ENCODE results near the gene CHPF2. TPM values are rescaled to one million over a fixed set of nuclear protein-coding genes. Genes with fewer than 3 reads are reported as not detected.

The CHPF2 gene
- total RNA-seq, 8 experiments from 2014 or later, result 11.3 to 57.9 (median 30.9) TPM

DNA sequence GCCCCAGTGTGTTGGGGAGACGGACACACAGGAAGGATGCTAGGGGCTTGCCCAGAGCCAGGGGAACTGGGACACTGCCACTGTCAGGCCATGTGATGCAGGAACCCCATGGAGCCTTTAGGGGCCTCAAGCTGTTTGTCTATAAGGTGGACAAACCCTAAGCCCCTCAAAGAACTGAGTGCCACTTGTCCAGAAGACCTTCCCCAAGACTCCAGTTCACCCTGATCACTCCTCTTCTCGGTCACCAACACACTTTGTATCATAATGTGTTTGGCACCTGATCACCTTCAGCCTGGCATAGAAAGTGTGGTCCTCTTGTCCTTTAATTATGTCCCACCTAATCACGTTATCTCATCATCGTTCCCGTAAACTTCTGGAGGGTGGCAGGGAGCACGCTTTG lies 22.7 kb upstream of the CHPF2 start:
- WGBS, 10 experiments, result 0 to 100% (median 82%) methylated on average over 1 to 5 of the region's 6 CpGs; no CpG with 5 or more reads in 2 of the 10 experiments
- in situ Hi-C loops (cut with MboI; ENCODE audit: low pct_unique_long_range_greater_than_20kb in 2 of 9, low sequenced_read_pairs in 9 of 9, unreplicated experiment in 9 of 9), result no loop called here
- H3K4me1 ChIP-seq (replicated peaks in 1 of 2), result peaks cover 5% of the 10 kb centered on the region in 2 donors
- H3K27ac ChIP-seq, result no peak overlapping the region
- ATAC-seq (replicated peaks in 6 of 8), result no peak
- no peak overlapping the region for H3K4me3 ChIP-seq

- 29 to 100% (median 75%) methylated on average over 1 to 5 of the region's 17 CpGs; no CpG with 5 or more reads in 5 of the 10 experiments for whole genome bisulfite sequencing, 10 experiments
- in situ Hi-C loops (cut with MboI; ENCODE audit: low pct_unique_long_range_greater_than_20kb in 2 of 9, low sequenced_read_pairs in 9 of 9, unreplicated experiment in 9 of 9), result no loop called here
- Histone ChIP-seq H3K4me3 (no peak within 1 kb of the TSS), H3K4me1 (replicated peaks in 1 of 2) (peaks cover 5% of the 10 kb centered on the region in 2 donors), H3K27ac (no peak within 1 kb of the TSS)
- no peak for ATAC-seq (replicated peaks in 6 of 8)
Measured at GRCh38 chr7:151210087-151210854, 22.0 kb upstream of the CHPF2 start, which contains the start of gene H2BK1. H2BK1 (minus strand) TSS chr7:151210488; CDS start chr7:151210318, 170 bp downstream.

DNA sequence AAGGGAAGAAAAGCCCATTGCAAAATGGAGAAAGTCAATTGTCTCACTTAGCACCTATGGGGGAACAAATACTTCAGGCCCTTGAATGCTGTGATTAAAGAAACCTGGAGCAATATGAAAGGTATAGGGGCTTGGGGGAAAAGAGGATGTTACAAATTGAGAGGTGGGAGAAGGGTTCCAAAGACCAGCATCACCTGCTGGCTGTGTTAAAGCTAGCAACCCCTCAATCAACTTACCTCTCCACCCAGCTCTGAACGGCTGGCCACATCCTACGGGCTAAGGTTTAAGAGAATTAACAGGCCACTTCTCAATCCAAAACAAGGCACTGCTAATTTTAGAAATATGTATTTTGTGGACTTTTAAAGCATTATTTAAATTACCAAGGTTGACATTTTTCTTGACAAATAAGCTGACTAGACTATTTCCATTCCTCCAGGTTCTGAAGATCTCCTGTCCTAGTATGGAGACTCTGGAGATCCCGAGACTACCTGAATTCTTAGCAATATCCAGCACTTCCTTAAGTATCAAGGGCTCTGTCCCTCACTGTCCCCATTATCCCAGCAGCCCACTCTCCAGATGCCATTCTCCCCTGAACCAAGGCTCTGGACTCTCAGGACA lies 21.0 kb upstream of the CHPF2 start:
- Histone ChIP-seq H3K4me3 (no peak overlapping the region), H3K27ac (no peak overlapping the region), H3K4me1 (replicated peaks in 1 of 2) (peaks cover 5% of the 10 kb centered on the region in 2 donors)
- in situ Hi-C loops (cut with MboI; ENCODE audit: low pct_unique_long_range_greater_than_20kb in 2 of 9, low sequenced_read_pairs in 9 of 9, unreplicated experiment in 9 of 9), result no loop called here
- 83 to 100% (median 95%) methylated on average over 1 to 3 of the region's 3 CpGs; no CpG with 5 or more reads in 4 of the 10 experiments for WGBS, 10 experiments
- no peak for ATAC-seq (replicated peaks in 6 of 8)

GRCh38 chr7:151212626-151213025 lies 19.7 kb upstream of the CHPF2 start:
- Histone ChIP-seq H3K4me1 (replicated peaks in 1 of 2) (no peaks in the 10 kb centered on the region), H3K4me3 (no peak overlapping the region), H3K27ac (no peak overlapping the region)
- WGBS, 10 experiments, result 60 to 100% (median 96%) methylated on average over 1 to 3 of the region's 5 CpGs; no CpG with 5 or more reads in 4 of the 10 experiments
- ATAC-seq (replicated peaks in 6 of 8), result no peak
- in situ Hi-C loops (cut with MboI; ENCODE audit: low pct_unique_long_range_greater_than_20kb in 2 of 9, low sequenced_read_pairs in 9 of 9, unreplicated experiment in 9 of 9), result no loop called here

GRCh38 chr7:151213826-151214225 lies 18.5 kb upstream of the CHPF2 start:
- WGBS, 10 experiments, result 80 to 100% (median 82%) methylated on average over 1 to 3 of the region's 3 CpGs; no CpG with 5 or more reads in 5 of the 10 experiments
- no peak for ATAC-seq (replicated peaks in 6 of 8)
- in situ Hi-C loops (cut with MboI; ENCODE audit: low pct_unique_long_range_greater_than_20kb in 2 of 9, low sequenced_read_pairs in 9 of 9, unreplicated experiment in 9 of 9), result no loop called here

GRCh38 chr7:151215396-151215795 lies 16.9 kb upstream of the CHPF2 start:
- WGBS, 10 experiments, result 94 to 100% (median 100%) methylated on average over 1 to 4 of the region's 5 CpGs; no CpG with 5 or more reads in 2 of the 10 experiments
- Histone ChIP-seq H3K4me3 (no peak overlapping the region), H3K27ac (no peak overlapping the region), H3K4me1 (replicated peaks in 1 of 2) (no peaks in the 10 kb centered on the region)
- ATAC-seq (replicated peaks in 6 of 8), result no peak
- in situ Hi-C loops (cut with MboI; ENCODE audit: low pct_unique_long_range_greater_than_20kb in 2 of 9, low sequenced_read_pairs in 9 of 9, unreplicated experiment in 9 of 9), result no loop called here

More at GRCh38 chr7:151213826-151214225, 18.5 kb upstream of the CHPF2 start:
- Histone ChIP-seq H3K4me1 (replicated peaks in 1 of 2) (no peaks in the 10 kb centered on the region), H3K27ac (no peak overlapping the region), H3K4me3 (no peak overlapping the region)

DNA sequence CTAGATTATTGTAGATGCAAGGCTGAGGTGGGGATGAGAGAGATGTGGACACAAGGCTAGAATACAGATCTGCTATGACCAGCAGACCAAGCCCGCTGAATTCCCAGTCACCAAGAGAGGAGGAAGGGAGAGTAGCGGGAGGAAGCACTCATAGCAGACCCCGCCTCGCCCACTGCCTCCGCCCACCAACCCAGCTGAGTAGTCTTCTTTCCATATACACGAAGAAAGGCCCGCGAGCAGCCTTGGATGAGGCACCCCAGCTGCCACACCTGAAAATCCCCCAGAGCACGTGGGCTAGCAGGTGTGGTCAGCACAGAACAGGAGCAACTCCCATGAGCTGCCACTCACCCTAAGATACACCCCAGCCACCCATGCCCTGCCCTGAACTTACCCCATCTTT lies 14.1 kb upstream of the CHPF2 start:
- no peaks in the 10 kb centered on the region for H3K4me1 ChIP-seq (replicated peaks in 1 of 2)
- in situ Hi-C loops (cut with MboI; ENCODE audit: low pct_unique_long_range_greater_than_20kb in 2 of 9, low sequenced_read_pairs in 9 of 9, unreplicated experiment in 9 of 9), result no loop called here
- H3K4me3 ChIP-seq, result no peak overlapping the region
- no peak overlapping the region for H3K27ac ChIP-seq
- WGBS, 10 experiments, result 93 to 100% (median 98%) methylated on average over 3 to 8 of the region's 9 CpGs; no CpG with 5 or more reads in 7 of the 10 experiments
- no peak for ATAC-seq (replicated peaks in 6 of 8)

- WGBS, 10 experiments, result 85 to 100% (median 92%) methylated on average over 1 to 8 of the region's 14 CpGs; no CpG with 5 or more reads in 2 of the 10 experiments
- Histone ChIP-seq H3K4me1 (replicated peaks in 1 of 2) (peaks cover 5 to 14% of the 10 kb centered on the region in 2 donors), H3K27ac (no peak overlapping the region), H3K4me3 (no peak overlapping the region)
- ATAC-seq (replicated peaks in 6 of 8), result no peak
- in situ Hi-C loops (cut with MboI; ENCODE audit: low pct_unique_long_range_greater_than_20kb in 2 of 9, low sequenced_read_pairs in 9 of 9, unreplicated experiment in 9 of 9), result no loop called here
Measured at GRCh38 chr7:151223728-151224127, 8.6 kb upstream of the CHPF2 start.

DNA sequence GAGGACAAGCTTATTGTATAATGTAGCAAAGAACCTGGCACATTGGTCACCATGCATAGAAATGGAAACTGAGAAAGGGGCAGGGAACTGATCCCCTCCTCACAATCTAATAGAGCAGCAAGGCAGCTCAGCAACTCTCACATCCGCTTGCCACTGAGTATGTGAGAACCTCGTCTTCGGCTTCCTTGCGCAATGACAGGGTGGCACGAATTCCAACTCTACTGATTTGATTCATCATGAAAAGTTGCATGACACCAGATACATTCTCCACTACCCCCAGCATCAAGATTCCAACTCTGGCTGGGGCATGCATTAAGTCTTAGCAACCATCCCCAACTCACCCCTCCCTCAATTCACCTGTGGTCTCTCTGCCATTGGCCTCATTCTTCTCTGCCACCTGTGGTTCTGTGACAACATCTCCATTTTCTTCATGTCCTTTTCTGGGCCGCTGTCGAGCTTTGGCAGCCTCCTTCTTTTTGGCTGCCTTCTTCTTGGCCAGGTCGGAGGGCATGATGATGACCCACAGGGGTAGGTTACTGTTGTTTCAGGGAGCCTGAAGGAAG lies 6.3 kb upstream of the CHPF2 start:
- Histone ChIP-seq H3K4me1 (replicated peaks in 1 of 2) (peaks cover 5 to 14% of the 10 kb centered on the region in 2 donors), H3K27ac (no peak overlapping the region), H3K4me3 (peak overlapping the region; percentile 40 to 52 (median 49))
- ATAC-seq (replicated peaks in 6 of 8), result no peak
- 0 to 75% (median 36%) methylated on average over 1 to 6 of the region's 8 CpGs; no CpG with 5 or more reads in 1 of the 10 experiments for WGBS, 10 experiments
- in situ Hi-C loops (cut with MboI; ENCODE audit: low pct_unique_long_range_greater_than_20kb in 2 of 9, low sequenced_read_pairs in 9 of 9, unreplicated experiment in 9 of 9), result no loop called here

DNA sequence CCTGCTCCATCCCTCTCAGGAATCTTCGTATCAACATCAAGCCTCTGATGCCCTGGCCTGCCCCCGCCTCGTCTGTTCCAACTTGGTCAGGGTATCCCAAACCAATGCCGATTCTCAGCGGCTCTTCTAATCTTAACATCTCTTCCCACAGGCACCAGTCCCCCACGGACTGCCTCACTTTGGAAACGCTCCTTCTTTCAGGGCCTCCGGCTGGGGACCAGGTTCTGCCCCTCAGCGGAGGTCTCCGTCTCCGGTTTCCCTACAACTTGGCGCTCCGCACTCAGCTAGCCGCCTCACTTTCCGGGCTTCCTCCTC lies 5.8 kb upstream of the CHPF2 start:
- 0 to 8% (median 0%) methylated on average over 2 to 8 of the region's 15 CpGs; no CpG with 5 or more reads in 2 of the 10 experiments for WGBS, 10 experiments
- peak in 3 of 8 experiments; percentile 3 to 18 (median 10) for ATAC-seq (replicated peaks in 6 of 8)
- in situ Hi-C loops (cut with MboI; ENCODE audit: low pct_unique_long_range_greater_than_20kb in 2 of 9, low sequenced_read_pairs in 9 of 9, unreplicated experiment in 9 of 9), result no loop called here
- Histone ChIP-seq H3K27ac (peak overlapping the region; percentile 11 to 12), H3K4me3 (peak overlapping the region; percentile 40 to 52 (median 49)), H3K4me1 (replicated peaks in 1 of 2) (peaks cover 6 to 15% of the 10 kb centered on the region in 2 donors)

DNA sequence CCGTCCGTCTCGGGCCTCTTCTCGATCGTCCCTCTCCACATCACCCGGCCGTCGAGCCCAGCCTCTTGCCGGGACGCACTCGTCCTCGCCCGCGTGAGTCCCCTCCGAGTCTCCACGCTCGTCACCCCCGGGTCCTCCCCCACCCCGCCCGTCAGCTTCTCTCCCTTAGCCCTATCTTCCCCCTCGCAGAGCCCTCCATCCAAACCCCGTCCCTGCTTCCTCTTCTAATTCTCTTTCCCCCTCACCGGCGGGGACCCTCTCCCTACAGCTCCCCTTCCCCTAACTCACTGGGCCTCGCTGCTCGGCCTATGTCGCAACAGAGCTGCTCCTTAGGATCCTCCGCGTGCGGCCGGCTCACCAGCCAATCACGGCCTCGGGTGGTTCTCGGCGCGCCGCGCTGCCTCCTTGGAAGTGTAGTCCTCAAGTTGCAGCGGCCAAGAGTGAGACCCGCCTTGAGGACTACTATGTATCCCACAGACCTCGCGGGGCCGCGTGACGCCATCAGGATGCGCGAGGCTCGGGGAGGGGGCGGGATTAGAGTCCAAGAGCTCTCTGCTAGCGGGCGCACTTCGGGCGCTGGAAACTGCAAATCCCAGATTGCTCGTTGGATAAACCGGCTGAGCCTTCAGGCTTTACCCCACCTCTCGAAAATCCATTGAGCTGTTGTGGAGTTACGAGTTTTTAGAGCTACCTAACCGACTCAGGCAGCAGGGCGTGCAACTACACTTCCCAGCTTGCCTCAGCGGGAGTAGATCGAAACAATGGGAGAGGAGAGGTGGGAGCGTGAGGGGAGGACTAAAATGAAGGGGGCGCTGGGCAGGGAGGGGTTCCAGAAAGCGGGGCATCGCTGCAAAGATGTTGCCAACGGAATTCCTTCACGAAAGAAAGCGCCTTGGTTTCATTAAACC lies 5.2 kb upstream of the CHPF2 start, which contains the start of gene ABCF2:
Gene ABCF2, minus strand, starts transcription at position 331 of the 908 bp plus-strand sequence. CDS start 747 bp downstream, outside the sequence.
- in situ Hi-C loops (cut with MboI; ENCODE audit: low pct_unique_long_range_greater_than_20kb in 2 of 9, low sequenced_read_pairs in 9 of 9, unreplicated experiment in 9 of 9), result no loop called here
- Histone ChIP-seq H3K4me1 (replicated peaks in 1 of 2) (peaks cover 10 to 19% of the 10 kb centered on the region in 2 donors), H3K27ac (peak within 1 kb of the TSS; percentile 69 to 71), H3K4me3 (peak within 1 kb of the TSS; percentile 40 to 52 (median 49))
- WGBS, 10 experiments, result 0 to 1% (median 0%) methylated on average over 1 to 15 of the region's 68 CpGs; no CpG with 5 or more reads in 3 of the 10 experiments
- ATAC-seq (replicated peaks in 6 of 8), result peak; percentile 95 to 99 (median 98)
